ENCODE data around the gene SLC39A1.
"Not testable (repeated sequence)": the region's sequence is repeated elsewhere in the genome, so short reads cannot be mapped to it uniquely, and the experiment has no call there.

SLC39A1 gene

GRCh38 chr1:153963030-153963849 lies at the start of gene SLC39A1:
TSS of gene SLC39A1 (minus strand) at chr1:153963537. CDS start at chr1:153962715, 822 bp downstream.
- H3K36me3 ChIP-seq (ENCODE audit: insufficient read depth, low read length), result peaks cover 15% of the 10 kb centered on the region; the same call in 1 of the 2 replicates
- H3K4me3 ChIP-seq, result peak within 1 kb of the TSS; percentile 93
- peak within 1 kb of the TSS; percentile 93 for H3K9ac ChIP-seq (ENCODE audit: insufficient read length)
- peak within 1 kb of the TSS; percentile 27 for H3K27ac ChIP-seq
- H3K9me3 ChIP-seq (ENCODE audit: low read depth, low read length), result no peaks in the 10 kb centered on the region
- TF ChIP-seq EZH2 (IDR thresholded peaks at IDR 0.05), result no peak
- no peak for TF ChIP-seq FOXP2 (optimal IDR thresholded peaks at IDR 0.05; ENCODE audit: control extremely low read depth, extremely low read length, insufficient read depth)
- peak; percentile 61; the same call in 1 of the 2 replicates for TF ChIP-seq POLR2AphosphoS5 (IDR thresholded peaks at IDR 0.05; ENCODE audit: borderline replicate concordance, low read depth, low read length)
- DNase-seq (ENCODE audit: low read depth, low spot score), result peak; percentile 86

- H3K36me3 ChIP-seq (ENCODE audit: insufficient read depth, low read length); H3K9ac ChIP-seq (ENCODE audit: insufficient read length); H3K4me3 ChIP-seq; H3K9me3 ChIP-seq (ENCODE audit: low read depth, low read length); DNase-seq (ENCODE audit: low read depth, low spot score); H3K27ac ChIP-seq: not testable (repeated sequence)
Measured at GRCh38 chr1:154012543-154012942, 49.2 kb upstream of the SLC39A1 start.

GRCh38 chr1:154012129-154012528 lies 48.8 kb upstream of the SLC39A1 start:
- no peak for TF ChIP-seq EZH2 (IDR thresholded peaks at IDR 0.05)
- Histone ChIP-seq H3K36me3 (ENCODE audit: insufficient read depth, low read length) (no peaks in the 10 kb centered on the region), H3K4me3 (no peak overlapping the region), H3K27ac (no peak overlapping the region), H3K9ac (ENCODE audit: insufficient read length) (no peak overlapping the region), H3K9me3 (ENCODE audit: low read depth, low read length) (no peaks in the 10 kb centered on the region)
- no peak for DNase-seq (ENCODE audit: low read depth, low spot score)

- no peak overlapping the region for H3K9ac ChIP-seq (ENCODE audit: insufficient read length)
- H3K4me3 ChIP-seq, result no peak overlapping the region
- no peak overlapping the region for H3K27ac ChIP-seq
- TF ChIP-seq POLR2AphosphoS5 (IDR thresholded peaks at IDR 0.05; ENCODE audit: borderline replicate concordance, low read depth, low read length), result no peak
- TF ChIP-seq EZH2 (IDR thresholded peaks at IDR 0.05), result no peak
- TF ChIP-seq FOXP2 (optimal IDR thresholded peaks at IDR 0.05; ENCODE audit: control extremely low read depth, extremely low read length, insufficient read depth), result no peak
- no peak for DNase-seq (ENCODE audit: low read depth, low spot score)
- no peaks in the 10 kb centered on the region for H3K9me3 ChIP-seq (ENCODE audit: low read depth, low read length)
- no peaks in the 10 kb centered on the region for H3K36me3 ChIP-seq (ENCODE audit: insufficient read depth, low read length)
Measured at GRCh38 chr1:154006136-154006535, 42.8 kb upstream of the SLC39A1 start.

- no peak for DNase-seq (ENCODE audit: low read depth, low spot score)
Measured at GRCh38 chr1:154000420-154000819, 37.1 kb upstream of the SLC39A1 start.

GRCh38 chr1:153996882-153997281 lies 33.5 kb upstream of the SLC39A1 start:
- H3K27ac ChIP-seq; H3K4me3 ChIP-seq; DNase-seq (ENCODE audit: low read depth, low spot score); H3K9me3 ChIP-seq (ENCODE audit: low read depth, low read length); H3K9ac ChIP-seq (ENCODE audit: insufficient read length): not testable (repeated sequence)
- H3K36me3 ChIP-seq (ENCODE audit: insufficient read depth, low read length), result peaks cover 37% of the 10 kb centered on the region

More at GRCh38 chr1:154000420-154000819, 37.1 kb upstream of the SLC39A1 start:
- no peak overlapping the region for H3K27ac ChIP-seq
- no peak for TF ChIP-seq FOXP2 (optimal IDR thresholded peaks at IDR 0.05; ENCODE audit: control extremely low read depth, extremely low read length, insufficient read depth)
- TF ChIP-seq POLR2AphosphoS5 (IDR thresholded peaks at IDR 0.05; ENCODE audit: borderline replicate concordance, low read depth, low read length), result no peak
- TF ChIP-seq EZH2 (IDR thresholded peaks at IDR 0.05), result no peak
- H3K9me3 ChIP-seq (ENCODE audit: low read depth, low read length), result no peaks in the 10 kb centered on the region
- peaks cover 3% of the 10 kb centered on the region; the same call in 1 of the 2 replicates for H3K36me3 ChIP-seq (ENCODE audit: insufficient read depth, low read length)
- H3K9ac ChIP-seq (ENCODE audit: insufficient read length), result no peak overlapping the region
- H3K4me3 ChIP-seq, result no peak overlapping the region

- Histone ChIP-seq H3K4me3 (no peak overlapping the region), H3K9me3 (ENCODE audit: low read depth, low read length) (no peaks in the 10 kb centered on the region), H3K36me3 (ENCODE audit: insufficient read depth, low read length) (peaks cover 47% of the 10 kb centered on the region), H3K9ac (ENCODE audit: insufficient read length) (no peak overlapping the region), H3K27ac (peak overlapping the region; percentile 60; the same call in 1 of the 2 replicates)
- TF ChIP-seq EZH2 (IDR thresholded peaks at IDR 0.05) (no peak), POLR2AphosphoS5 (IDR thresholded peaks at IDR 0.05; ENCODE audit: borderline replicate concordance, low read depth, low read length) (no peak), FOXP2 (optimal IDR thresholded peaks at IDR 0.05; ENCODE audit: control extremely low read depth, extremely low read length, insufficient read depth) (no peak)
- no peak for DNase-seq (ENCODE audit: low read depth, low spot score)
Measured at GRCh38 chr1:153995640-153996039, 32.3 kb upstream of the SLC39A1 start.

GRCh38 chr1:153995202-153995601 lies 31.9 kb upstream of the SLC39A1 start:
- Histone ChIP-seq H3K9ac (ENCODE audit: insufficient read length) (no peak overlapping the region), H3K27ac (peak overlapping the region; percentile 60), H3K4me3 (no peak overlapping the region), H3K36me3 (ENCODE audit: insufficient read depth, low read length) (peaks cover 47% of the 10 kb centered on the region), H3K9me3 (ENCODE audit: low read depth, low read length) (no peaks in the 10 kb centered on the region)
- no peak for TF ChIP-seq POLR2AphosphoS5 (IDR thresholded peaks at IDR 0.05; ENCODE audit: borderline replicate concordance, low read depth, low read length)
- TF ChIP-seq FOXP2 (optimal IDR thresholded peaks at IDR 0.05; ENCODE audit: control extremely low read depth, extremely low read length, insufficient read depth), result no peak
- TF ChIP-seq EZH2 (IDR thresholded peaks at IDR 0.05), result no peak
- no peak for DNase-seq (ENCODE audit: low read depth, low spot score)

- no peak for DNase-seq (ENCODE audit: low read depth, low spot score)
- H3K4me3 ChIP-seq, result peak overlapping the region; percentile 93
- no peaks in the 10 kb centered on the region for H3K9me3 ChIP-seq (ENCODE audit: low read depth, low read length)
- peaks cover 47% of the 10 kb centered on the region for H3K36me3 ChIP-seq (ENCODE audit: insufficient read depth, low read length)
- TF ChIP-seq EZH2 (IDR thresholded peaks at IDR 0.05), result no peak
- no peak for TF ChIP-seq POLR2AphosphoS5 (IDR thresholded peaks at IDR 0.05; ENCODE audit: borderline replicate concordance, low read depth, low read length)
- TF ChIP-seq FOXP2 (optimal IDR thresholded peaks at IDR 0.05; ENCODE audit: control extremely low read depth, extremely low read length, insufficient read depth), result no peak
- peak overlapping the region; percentile 81 for H3K27ac ChIP-seq
- peak overlapping the region; percentile 94 for H3K9ac ChIP-seq (ENCODE audit: insufficient read length)
Measured at GRCh38 chr1:153991806-153992205, 28.5 kb upstream of the SLC39A1 start.

All from SK-N-MC (cell line).